Tibial nerve (tissue), 3 donors: Measurements from ENCODE around the gene RMP24.

Source experiments
- POLR2A ChIP-seq, 2 donors: fragments of 450-650 bp; IDR thresholded peaks; one replicate each; pipeline ENCODE4 v1.6.1; 2017; ENCODE audit warnings: antibody characterized with exemption in 2 of 2, mild to moderate bottlenecking in 2 of 2, moderate library complexity in 2 of 2
- TF ChIP-seq, protein P1 (sequence below), 5 experiments: fragments of 200-600 bp in 3 of 5; fragments of 450-650 bp in 2 of 5; sonication (generic) in 3 of 5; IDR thresholded peaks; one replicate each; pipeline ENCODE4 v1.5.1; 2016 to 2019; ENCODE audit warnings: antibody characterized with exemption in 5 of 5, mild to moderate bottlenecking in 3 of 5, moderate library complexity in 2 of 5

DNA sequence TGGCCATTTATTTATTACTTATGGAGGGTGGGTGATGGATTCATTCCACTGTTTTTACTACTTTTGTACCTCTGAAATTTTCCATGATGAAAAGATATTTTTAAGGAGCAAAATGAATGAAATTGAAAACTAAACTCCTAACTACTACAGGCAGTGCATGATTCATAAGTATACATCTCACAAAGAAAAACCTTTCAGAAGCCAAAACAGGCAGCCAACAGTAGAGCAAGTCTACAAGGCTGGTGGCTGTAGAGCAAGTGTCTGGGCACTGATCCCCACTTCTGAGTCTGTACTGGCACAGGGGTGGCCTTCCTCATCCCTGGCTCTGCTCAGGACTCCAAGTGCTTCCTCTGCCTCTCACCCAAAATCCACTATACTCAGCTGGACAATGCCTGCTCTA is 8.2 kb upstream of the RMP24 start:
- no peak for TF ChIP-seq POLR2A (IDR thresholded peaks at IDR 0.05)
- TF ChIP-seq, protein P1, sequence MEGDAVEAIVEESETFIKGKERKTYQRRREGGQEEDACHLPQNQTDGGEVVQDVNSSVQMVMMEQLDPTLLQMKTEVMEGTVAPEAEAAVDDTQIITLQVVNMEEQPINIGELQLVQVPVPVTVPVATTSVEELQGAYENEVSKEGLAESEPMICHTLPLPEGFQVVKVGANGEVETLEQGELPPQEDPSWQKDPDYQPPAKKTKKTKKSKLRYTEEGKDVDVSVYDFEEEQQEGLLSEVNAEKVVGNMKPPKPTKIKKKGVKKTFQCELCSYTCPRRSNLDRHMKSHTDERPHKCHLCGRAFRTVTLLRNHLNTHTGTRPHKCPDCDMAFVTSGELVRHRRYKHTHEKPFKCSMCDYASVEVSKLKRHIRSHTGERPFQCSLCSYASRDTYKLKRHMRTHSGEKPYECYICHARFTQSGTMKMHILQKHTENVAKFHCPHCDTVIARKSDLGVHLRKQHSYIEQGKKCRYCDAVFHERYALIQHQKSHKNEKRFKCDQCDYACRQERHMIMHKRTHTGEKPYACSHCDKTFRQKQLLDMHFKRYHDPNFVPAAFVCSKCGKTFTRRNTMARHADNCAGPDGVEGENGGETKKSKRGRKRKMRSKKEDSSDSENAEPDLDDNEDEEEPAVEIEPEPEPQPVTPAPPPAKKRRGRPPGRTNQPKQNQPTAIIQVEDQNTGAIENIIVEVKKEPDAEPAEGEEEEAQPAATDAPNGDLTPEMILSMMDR (IDR thresholded peaks at IDR 0.05) = no peak
